Endothelial cell (in vitro differentiated cells): Measurements from ENCODE around the gene SPOCK3. TPM values are rescaled to one million over a fixed set of nuclear protein-coding genes. Genes with fewer than 3 reads are reported as not detected.
"Not testable (repeated sequence)": the region's sequence is repeated elsewhere in the genome, so short reads cannot be mapped to it uniquely, and the experiment has no call there.

ENCODE experiments used
- DNase-seq: peaks from one replicate; pipeline ENCODE4 v3.0.0; 2021; ENCODE audit warnings: low spot score
- H3K27ac Mint-ChIP-seq: one replicate; pipeline ENCODE4 v1.8.0; 2021; ENCODE audit warnings: mixed read lengths, inconsistent platforms; ENCODE audit not compliant: unreplicated experiment
- H3K27me3 Mint-ChIP-seq: one replicate; pipeline ENCODE4 v1.8.0; 2021; ENCODE audit warnings: mild to moderate bottlenecking, moderate library complexity, mixed read lengths, inconsistent platforms; ENCODE audit not compliant: unreplicated experiment
- H3K36me3 Mint-ChIP-seq: one replicate; pipeline ENCODE4 v1.8.0; 2021; ENCODE audit warnings: mild to moderate bottlenecking, low read depth, mixed read lengths, inconsistent platforms; ENCODE audit not compliant: unreplicated experiment
- H3K4me1 Mint-ChIP-seq: one replicate; pipeline ENCODE4 v1.8.0; 2021; ENCODE audit warnings: mild to moderate bottlenecking, mixed read lengths, inconsistent platforms; ENCODE audit not compliant: unreplicated experiment
- H3K4me3 Mint-ChIP-seq: one replicate; pipeline ENCODE4 v1.8.0; 2021; ENCODE audit warnings: mild to moderate bottlenecking, mixed read lengths, inconsistent platforms; ENCODE audit not compliant: unreplicated experiment
- H3K9me3 Mint-ChIP-seq: one replicate; pipeline ENCODE4 v1.8.0; 2021; ENCODE audit warnings: mixed read lengths, inconsistent platforms; ENCODE audit not compliant: unreplicated experiment
- CTCF ChIP-seq: fragments of 200-600 bp; sonication (generic); IDR thresholded peaks from one replicate; pipeline ENCODE4 v1.5.0; 2021; ENCODE audit warnings: antibody characterized with exemption; ENCODE audit not compliant: unreplicated experiment
- total RNA-seq: library from RNA; stranded (reverse); fragmentation: NEBNext Ultra II Directional; extraction: Animal tissue kit (Norgen Biotek cat#: 25700); gene quantifications from one replicate; pipeline ENCODE4 v1.2.1, GENCODE V29; 2021; ENCODE audit not compliant: unreplicated experiment

SPOCK3 gene
- total RNA-seq, 1 donor from 2014 or later, result 1.9 TPM

DNA sequence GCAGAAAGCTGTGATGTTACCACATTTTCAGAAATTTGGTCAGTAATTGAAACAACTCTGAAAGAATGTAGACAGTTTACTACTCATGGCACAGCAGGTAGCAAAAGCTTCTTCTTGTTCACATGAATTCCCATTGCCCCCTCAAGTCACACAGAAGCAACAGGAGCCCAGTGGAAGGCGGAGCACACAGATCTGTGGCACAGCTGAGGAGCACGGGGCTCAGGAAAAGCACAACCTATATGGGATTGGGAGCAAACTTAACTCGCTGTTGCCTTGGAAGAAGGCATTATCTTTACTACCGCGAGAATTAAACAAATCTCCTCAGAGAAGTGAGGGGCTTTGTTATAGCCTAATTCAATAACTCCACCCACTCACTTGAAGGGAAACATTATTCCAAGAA lies 358.5 kb downstream of the SPOCK3 start:
- no peaks in the 10 kb centered on the region for H3K9me3 Mint-ChIP-seq
- no peaks in the 10 kb centered on the region for H3K36me3 Mint-ChIP-seq
- no peak for DNase-seq
- H3K27me3 Mint-ChIP-seq, result no peaks in the 10 kb centered on the region
- peaks cover 3% of the 10 kb centered on the region for H3K4me1 Mint-ChIP-seq
- no peak overlapping the region for H3K4me3 Mint-ChIP-seq
- TF ChIP-seq CTCF, result no peak
- H3K27ac Mint-ChIP-seq, result no peak overlapping the region

DNA sequence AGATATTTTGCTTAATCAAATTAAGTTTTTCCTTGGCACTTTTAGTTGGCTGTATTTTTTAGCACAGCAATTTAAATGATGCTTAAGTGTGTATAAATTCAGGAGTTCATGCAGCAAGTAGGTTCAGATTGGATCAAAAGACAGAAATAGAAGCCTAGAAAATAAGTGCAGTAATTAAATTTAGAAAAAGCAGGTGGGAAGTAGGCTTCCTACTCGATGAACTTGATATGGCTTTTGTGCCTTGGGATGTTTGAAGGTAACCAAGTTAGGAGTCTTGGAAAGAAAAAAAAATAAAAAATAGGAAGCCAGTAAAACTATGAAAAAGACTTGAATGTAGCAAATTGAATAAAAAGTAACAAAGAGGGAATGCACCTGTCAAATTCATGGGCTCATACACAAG lies 372.3 kb downstream of the SPOCK3 start:
- H3K9me3 Mint-ChIP-seq, result no peaks in the 10 kb centered on the region
- no peaks in the 10 kb centered on the region for H3K36me3 Mint-ChIP-seq
- no peak for TF ChIP-seq CTCF
- H3K4me1 Mint-ChIP-seq, result no peaks in the 10 kb centered on the region
- no peak for DNase-seq
- no peak overlapping the region for H3K4me3 Mint-ChIP-seq
- no peaks in the 10 kb centered on the region for H3K27me3 Mint-ChIP-seq
- H3K27ac Mint-ChIP-seq, result no peak overlapping the region

- not testable (repeated sequence) for H3K4me1 Mint-ChIP-seq, H3K4me3 Mint-ChIP-seq, H3K27ac Mint-ChIP-seq, H3K27me3 Mint-ChIP-seq, DNase-seq, H3K36me3 Mint-ChIP-seq, H3K9me3 Mint-ChIP-seq
Observed at GRCh38 chr4:166850398-166850797, 383.9 kb downstream of the SPOCK3 start.

DNA sequence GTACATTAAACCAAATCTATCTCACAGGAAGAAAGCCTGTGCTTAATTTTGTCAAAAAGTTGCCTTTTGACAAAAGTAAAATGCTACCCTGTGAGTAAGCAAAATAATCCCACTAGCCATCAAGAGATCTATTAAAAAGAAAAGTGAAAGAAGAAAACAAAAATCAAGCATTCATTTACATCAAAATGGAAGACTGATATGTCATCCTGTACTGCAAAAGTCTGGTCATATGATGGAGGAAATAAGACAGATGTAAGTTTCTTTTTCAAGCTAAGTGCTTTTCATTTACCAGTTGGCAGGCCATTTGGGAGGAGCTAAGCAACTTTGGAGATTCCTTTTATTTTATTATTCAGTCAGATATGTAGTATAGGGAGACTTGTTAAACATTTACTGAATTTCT lies 387.4 kb downstream of the SPOCK3 start:
- Mint-ChIP-seq H3K4me3 (no peak overlapping the region), H3K27ac (no peak overlapping the region), H3K27me3 (no peaks in the 10 kb centered on the region), H3K9me3 (no peaks in the 10 kb centered on the region), H3K36me3 (no peaks in the 10 kb centered on the region), H3K4me1 (no peaks in the 10 kb centered on the region)
- DNase-seq, result no peak
- no peak for TF ChIP-seq CTCF

GRCh38 chr4:166842795-166843261 lies 391.5 kb downstream of the SPOCK3 start:
- H3K4me1 Mint-ChIP-seq, result no peaks in the 10 kb centered on the region
- no peak for TF ChIP-seq CTCF
- no peak overlapping the region for H3K4me3 Mint-ChIP-seq
- H3K36me3 Mint-ChIP-seq, result no peaks in the 10 kb centered on the region
- no peaks in the 10 kb centered on the region for H3K9me3 Mint-ChIP-seq
- DNase-seq, result no peak
- H3K27ac Mint-ChIP-seq, result no peak overlapping the region
- H3K27me3 Mint-ChIP-seq, result no peaks in the 10 kb centered on the region
